ENCODE data around the gene RIPK4.

- no peak for TF ChIP-seq CTCF (IDR thresholded peaks at IDR 0.05; ENCODE audit: poor library complexity, severe bottlenecking)
- TF ChIP-seq RAD21 (conservative IDR thresholded peaks at IDR 0.05) = no peak
- no peak for TF ChIP-seq POLR2AphosphoS5 (IDR thresholded peaks at IDR 0.05)
- no peak for TF ChIP-seq REST (IDR thresholded peaks at IDR 0.05; ENCODE audit: borderline replicate concordance)
- no peak for TF ChIP-seq EP300 (conservative IDR thresholded peaks at IDR 0.05; ENCODE audit: poor library complexity, severe bottlenecking)
- TF ChIP-seq MXI1 (conservative IDR thresholded peaks at IDR 0.05; ENCODE audit: poor library complexity, severe bottlenecking) = no peak
Observed at GRCh38 chr21:41717573-41718330, 49.1 kb downstream of the RIPK4 start.
